ENCODE measurements around the gene TAS1R3.

DNA sequence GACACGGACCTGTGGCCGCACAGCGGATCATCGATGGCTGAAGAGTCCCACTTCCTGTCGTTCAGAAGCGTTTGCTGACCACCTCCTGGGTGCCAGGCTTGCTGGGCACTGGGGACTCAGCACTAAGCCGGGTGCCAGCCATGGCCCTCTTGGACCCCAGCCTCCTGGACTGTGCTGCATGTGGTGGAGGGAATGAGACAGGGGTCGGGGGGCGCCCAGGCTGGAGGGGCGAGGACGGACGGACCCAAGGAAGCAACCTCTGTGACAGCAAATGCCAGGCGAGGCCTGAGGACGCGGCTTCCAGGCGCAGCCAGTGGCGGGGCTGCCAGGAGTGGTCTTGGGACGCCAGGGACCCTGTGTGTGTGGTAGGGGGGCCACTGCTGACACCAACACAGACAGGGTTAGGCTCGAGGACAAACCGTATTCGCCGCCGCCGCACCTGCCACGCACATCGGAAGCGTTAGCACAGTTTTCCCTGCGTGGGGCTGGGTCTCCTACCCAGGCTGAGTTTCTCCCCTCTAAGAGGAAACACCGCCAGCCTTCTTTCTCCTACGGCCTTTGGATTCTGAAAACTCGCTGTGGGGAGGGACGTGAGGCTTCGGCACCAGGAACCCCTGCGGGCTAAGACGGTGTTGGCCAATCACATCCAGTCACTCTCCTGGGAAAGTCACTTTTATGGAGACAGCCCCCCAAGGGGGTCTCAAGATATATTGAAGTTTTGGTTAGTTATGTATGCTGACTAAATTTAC, 30.3 kb downstream of the TAS1R3 start:
- TF ChIP-seq, protein P1, sequence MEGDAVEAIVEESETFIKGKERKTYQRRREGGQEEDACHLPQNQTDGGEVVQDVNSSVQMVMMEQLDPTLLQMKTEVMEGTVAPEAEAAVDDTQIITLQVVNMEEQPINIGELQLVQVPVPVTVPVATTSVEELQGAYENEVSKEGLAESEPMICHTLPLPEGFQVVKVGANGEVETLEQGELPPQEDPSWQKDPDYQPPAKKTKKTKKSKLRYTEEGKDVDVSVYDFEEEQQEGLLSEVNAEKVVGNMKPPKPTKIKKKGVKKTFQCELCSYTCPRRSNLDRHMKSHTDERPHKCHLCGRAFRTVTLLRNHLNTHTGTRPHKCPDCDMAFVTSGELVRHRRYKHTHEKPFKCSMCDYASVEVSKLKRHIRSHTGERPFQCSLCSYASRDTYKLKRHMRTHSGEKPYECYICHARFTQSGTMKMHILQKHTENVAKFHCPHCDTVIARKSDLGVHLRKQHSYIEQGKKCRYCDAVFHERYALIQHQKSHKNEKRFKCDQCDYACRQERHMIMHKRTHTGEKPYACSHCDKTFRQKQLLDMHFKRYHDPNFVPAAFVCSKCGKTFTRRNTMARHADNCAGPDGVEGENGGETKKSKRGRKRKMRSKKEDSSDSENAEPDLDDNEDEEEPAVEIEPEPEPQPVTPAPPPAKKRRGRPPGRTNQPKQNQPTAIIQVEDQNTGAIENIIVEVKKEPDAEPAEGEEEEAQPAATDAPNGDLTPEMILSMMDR (IDR thresholded peaks at IDR 0.05; ENCODE audit: insufficient read depth, low read length, poor library complexity, severe bottlenecking), result no peak
- no peak for TF ChIP-seq EZH2phosphoT487 (conservative IDR thresholded peaks at IDR 0.05; ENCODE audit: low read length)

Data from SU-DHL-6 (cell line).